HG02943 (cell line): ENCODE results near the gene CLTB.
A peak's percentile ranks its signal among the peaks of the same experiment; 100 is the strongest.

ENCODE experiments used
- ATAC-seq: cut with Tn5 transposase; IDR thresholded peaks from one replicate; pipeline ENCODE4 v1.9.1; 2021; ENCODE audit warnings: mild to moderate bottlenecking, low read depth, moderate library complexity; ENCODE audit not compliant: unreplicated experiment

Gene CLTB

DNA sequence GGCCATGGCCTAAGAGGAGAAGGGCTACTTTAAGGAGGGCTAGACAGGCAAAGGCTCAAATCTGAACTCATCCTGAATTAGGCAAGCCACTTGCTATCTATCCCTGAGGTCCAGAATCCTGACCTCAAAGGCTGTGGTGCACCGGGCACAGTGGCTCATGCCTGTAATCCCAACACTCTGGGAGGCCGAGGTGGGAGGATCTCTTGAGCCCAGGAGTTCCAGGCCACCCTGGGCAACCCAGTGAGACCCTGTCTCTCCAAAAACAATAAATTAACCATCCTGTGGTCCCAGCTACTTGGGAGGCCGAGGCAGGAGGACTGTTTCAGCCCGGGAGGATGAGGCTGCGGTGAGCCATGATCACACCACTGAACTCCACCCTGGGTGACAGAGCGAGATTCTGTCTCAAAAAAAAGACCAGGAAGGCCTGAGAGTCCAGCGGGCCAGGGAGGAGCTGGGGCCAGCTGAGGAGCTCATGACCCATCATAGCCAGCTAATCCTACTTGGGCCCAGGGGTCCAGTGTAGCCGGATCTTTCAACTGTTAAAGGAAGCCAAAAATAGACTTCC, 31.9 kb downstream of the CLTB start:
- no peak for ATAC-seq

GRCh38 chr5:176383961-176384360, 32.4 kb downstream of the CLTB start:
- ATAC-seq: no peak

GRCh38 chr5:176383248-176383905, 33.0 kb downstream of the CLTB start:
- ATAC-seq: no peak

DNA sequence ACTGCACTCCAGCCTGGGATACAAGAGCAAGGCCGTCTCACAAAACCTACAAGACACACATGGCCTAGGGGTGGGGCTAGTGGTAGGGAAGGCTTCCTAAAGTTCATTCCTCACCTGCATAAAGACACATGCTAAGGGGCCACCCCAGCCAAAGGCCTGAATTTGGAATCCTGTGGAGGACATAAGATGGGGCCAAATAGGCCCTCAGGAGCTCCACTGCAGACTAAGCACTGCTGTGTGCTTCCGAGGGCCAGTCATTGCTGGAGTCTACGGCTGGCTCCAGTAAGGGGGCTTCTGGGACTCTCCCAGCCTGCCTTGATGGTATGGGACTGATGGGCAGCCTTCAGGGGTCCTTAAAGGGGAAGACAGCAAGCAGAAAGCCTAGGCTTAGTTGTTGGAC, 33.6 kb downstream of the CLTB start:
- no peak for ATAC-seq

- no peak for ATAC-seq
Observed at GRCh38 chr5:176381979-176382378, 34.4 kb downstream of the CLTB start.

DNA sequence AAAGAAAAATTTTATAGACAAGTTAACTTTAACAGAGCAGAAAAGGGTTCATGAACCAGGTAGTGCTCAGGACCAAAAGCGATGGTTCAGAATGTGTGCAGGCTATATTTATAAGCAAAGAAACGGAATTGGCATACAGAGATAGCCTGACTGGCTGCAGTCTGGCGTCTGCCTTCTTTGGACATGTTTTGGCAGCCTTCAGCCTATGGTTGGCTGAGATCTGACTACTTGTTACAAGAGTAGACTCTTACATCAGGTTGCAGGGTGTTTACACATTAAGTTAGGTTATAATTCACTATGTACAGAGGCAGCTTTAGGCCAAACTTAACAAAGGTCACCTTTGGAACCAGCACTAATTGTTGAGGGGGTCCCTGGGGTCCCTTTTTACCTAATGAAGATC, 34.9 kb downstream of the CLTB start:
- no peak for ATAC-seq

DNA sequence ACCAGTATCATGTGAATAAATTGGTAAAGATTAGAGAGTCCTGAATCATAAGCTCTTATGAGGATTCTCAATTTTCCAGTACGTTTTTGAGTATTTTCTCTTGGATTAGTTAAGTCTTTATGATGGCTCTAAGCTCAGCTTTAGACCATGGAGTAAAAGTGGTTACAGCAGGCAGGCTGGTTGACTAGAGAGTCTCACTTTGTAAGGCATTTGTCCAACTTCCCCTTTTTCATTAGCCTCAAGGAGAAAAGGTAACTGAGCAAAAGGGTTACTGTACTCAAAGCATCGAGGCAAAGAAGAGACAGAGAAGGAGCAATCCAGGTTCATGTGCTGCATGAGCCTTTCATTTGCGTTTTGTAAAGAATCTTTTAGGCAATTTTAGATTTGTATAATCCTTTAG, 36.5 kb downstream of the CLTB start:
- no peak for ATAC-seq

GRCh38 chr5:176373100-176373818, 43.1 kb downstream of the CLTB start:
- no peak for ATAC-seq

GRCh38 chr5:176371621-176372539, 44.5 kb downstream of the CLTB start:
- no peak for ATAC-seq

- no peak for ATAC-seq
Observed at GRCh38 chr5:176369934-176370711, 46.2 kb downstream of the CLTB start.

DNA sequence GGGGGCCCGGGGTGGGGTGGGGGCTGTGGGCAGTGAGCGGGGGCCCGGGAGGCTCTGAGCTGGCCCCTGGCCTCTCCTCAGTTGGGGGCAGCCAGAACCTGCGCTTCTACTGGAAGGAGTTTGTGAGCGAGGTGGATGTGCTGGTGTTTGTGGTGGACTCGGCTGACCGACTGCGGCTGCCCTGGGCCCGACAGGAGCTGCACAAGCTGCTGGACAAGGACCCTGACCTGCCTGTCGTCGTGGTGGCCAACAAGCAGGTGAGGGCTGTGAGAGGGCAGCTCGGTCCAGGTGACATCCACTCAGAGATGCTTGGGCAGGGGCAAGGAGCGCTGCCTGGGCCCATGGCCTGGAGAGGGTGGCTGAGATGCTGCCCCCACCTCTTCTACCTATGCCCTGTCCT, 47.6 kb downstream of the CLTB start:
- ATAC-seq: no peak

DNA sequence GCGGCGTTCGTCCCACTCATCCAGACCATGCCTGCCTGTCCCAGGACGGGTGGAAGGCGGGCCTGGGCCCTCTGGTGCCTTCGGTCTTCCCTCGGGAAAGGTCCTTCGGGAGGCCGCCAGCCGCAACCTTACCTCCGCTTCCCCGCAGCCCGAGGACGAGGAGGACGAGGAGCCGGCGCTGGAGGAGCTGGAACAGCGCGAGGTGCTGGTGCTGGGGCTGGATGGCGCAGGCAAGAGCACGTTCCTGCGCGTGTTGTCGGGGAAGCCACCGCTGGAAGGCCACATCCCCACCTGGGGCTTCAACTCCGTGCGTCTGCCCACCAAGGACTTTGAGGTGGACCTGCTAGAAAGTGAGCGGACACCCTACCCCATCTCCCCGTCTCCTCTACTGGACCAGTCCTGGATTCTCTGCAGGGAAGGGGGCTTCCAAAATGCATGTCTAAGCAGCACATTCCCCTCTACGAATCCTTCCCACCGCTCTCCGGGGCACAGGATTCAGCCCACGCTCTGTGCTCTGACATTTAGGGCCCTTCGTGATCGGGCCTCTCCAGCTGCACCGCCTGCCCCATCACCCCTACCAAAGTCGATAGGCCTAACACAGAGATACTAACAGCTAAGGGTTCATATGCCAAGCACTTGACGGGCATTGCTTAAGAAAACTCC, 50.0 kb downstream of the CLTB start:
- ATAC-seq: no peak

DNA sequence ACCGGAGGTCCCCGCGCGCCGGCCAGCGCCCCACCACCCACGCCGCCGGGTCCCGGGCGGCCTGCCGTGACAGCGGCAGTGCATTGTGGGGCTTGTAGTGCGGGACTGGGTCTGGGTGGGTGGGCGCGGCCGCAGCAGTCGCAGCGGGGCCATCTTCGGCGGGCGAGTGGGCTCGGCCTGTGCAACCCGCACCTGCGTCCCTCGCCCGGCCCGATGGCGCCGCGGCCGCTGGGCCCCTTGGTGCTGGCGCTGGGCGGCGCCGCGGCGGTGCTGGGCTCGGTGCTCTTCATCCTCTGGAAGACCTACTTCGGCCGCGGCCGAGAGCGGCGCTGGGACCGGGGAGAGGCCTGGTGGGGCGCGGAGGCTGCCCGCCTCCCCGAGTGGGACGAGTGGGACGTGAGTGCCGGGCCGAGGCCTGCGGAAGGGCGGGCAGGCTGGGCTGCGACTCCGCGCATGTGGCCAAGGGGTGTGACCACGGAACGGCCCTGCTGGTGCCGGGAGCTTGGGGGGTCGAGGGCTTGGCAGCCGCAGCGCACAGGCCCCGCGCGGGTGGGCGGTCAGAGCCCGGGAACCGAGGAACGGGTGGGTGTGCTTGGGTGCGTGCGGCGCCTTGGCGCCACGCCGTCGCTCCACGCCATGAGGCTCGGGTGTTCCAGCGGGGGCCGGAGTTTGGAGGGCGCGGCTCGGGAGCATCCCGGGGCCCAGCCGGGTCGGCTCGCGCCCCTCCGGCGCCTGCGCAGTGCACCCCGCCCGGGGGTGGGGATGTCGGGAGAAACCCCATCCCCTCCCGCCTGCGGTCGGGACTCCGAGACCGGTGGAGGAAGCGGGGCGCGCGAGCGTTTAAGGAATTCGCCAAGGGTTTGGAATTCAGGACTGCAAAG, 50.7 kb downstream of the CLTB start, which contains the start of gene ARL10:
TSS of gene ARL10 (plus strand) at position 137 of the 881 bp plus-strand sequence. CDS start at position 214, 77 bp downstream.
- ATAC-seq: no peak

- ATAC-seq: no peak
Observed at GRCh38 chr5:176364765-176365350, 51.5 kb downstream of the CLTB start.

- no peak for ATAC-seq
Observed at GRCh38 chr5:176362233-176362490, 54.2 kb downstream of the CLTB start.

GRCh38 chr5:176361437-176362232, 54.7 kb downstream of the CLTB start, which contains the start of gene KIAA1191:
KIAA1191 (minus strand) TSS chr5:176361764; CDS start chr5:176359508, 2,256 bp downstream.
- ATAC-seq: peak; percentile 93

DNA sequence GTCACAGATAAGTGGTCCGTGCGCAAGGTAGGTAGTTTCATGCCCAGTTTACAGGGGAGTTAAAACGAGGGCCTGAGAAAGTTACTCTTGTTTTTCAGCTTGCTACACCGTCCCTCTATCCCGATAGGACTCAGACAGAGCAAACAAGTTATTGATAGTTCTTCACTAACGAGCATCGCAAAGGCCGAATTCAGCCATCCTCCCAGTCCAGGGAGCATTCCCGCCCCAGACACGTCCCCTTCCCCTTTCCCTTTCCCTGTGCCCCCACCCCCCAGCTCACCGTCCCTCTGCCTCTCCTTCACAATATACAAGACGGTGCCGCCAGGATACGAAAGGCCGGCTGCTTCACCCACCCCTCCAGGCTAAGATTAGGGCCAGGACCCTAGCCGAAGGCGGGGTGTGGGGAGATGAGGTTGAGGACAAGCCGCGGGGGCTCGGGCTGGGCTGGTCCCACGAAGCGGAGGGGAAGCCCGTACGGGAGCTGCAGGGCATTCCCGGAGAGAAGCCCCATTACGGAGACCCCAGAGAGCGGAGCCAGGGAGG, 55.4 kb downstream of the CLTB start:
- ATAC-seq: peak; percentile 4
